ENCODE measurements around the gene DTX1.
A peak's percentile ranks its signal among the peaks of the same experiment; 100 is the strongest.

Gene DTX1

GRCh38 chr12:113097716-113098440 lies 41.3 kb downstream of the DTX1 start:
- no peak for TF ChIP-seq CTCF (IDR thresholded peaks at IDR 0.05; ENCODE audit: control insufficient read depth, insufficient read depth, low read depth, low read length, missing control alignments)
- no peak overlapping the region for H3K4me3 ChIP-seq (ENCODE audit: control insufficient read depth, low read depth, low read length)
- DNase-seq (ENCODE audit: low read depth) = no peak

GRCh38 chr12:113098441-113099028 lies 42.0 kb downstream of the DTX1 start:
- TF ChIP-seq CTCF (IDR thresholded peaks at IDR 0.05; ENCODE audit: control insufficient read depth, insufficient read depth, low read depth, low read length, missing control alignments) = peak; percentile 88
- no peak overlapping the region for H3K4me3 ChIP-seq (ENCODE audit: control insufficient read depth, low read depth, low read length)
- DNase-seq (ENCODE audit: low read depth) = peak; percentile 63

GRCh38 chr12:113099364-113099763 lies 42.8 kb downstream of the DTX1 start:
- TF ChIP-seq CTCF (IDR thresholded peaks at IDR 0.05; ENCODE audit: control insufficient read depth, insufficient read depth, low read depth, low read length, missing control alignments) = no peak
- no peak overlapping the region for H3K4me3 ChIP-seq (ENCODE audit: control insufficient read depth, low read depth, low read length)
- DNase-seq (ENCODE audit: low read depth) = no peak

- DNase-seq (ENCODE audit: low read depth) = no peak
- no peak for TF ChIP-seq CTCF (IDR thresholded peaks at IDR 0.05; ENCODE audit: control insufficient read depth, insufficient read depth, low read depth, low read length, missing control alignments)
- no peak overlapping the region for H3K4me3 ChIP-seq (ENCODE audit: control insufficient read depth, low read depth, low read length)
These were observed 43.2 kb downstream of the DTX1 start for GRCh38 chr12:113099764-113100163.

- DNase-seq (ENCODE audit: low read depth) = no peak
- TF ChIP-seq CTCF (IDR thresholded peaks at IDR 0.05; ENCODE audit: control insufficient read depth, insufficient read depth, low read depth, low read length, missing control alignments) = no peak
- no peak overlapping the region for H3K4me3 ChIP-seq (ENCODE audit: control insufficient read depth, low read depth, low read length)
These were observed 45.2 kb downstream of the DTX1 start for GRCh38 chr12:113101751-113102150.

- DNase-seq (ENCODE audit: low read depth) = no peak
- no peak for TF ChIP-seq CTCF (IDR thresholded peaks at IDR 0.05; ENCODE audit: control insufficient read depth, insufficient read depth, low read depth, low read length, missing control alignments)
These were observed 46.3 kb downstream of the DTX1 start for GRCh38 chr12:113102811-113103210.

More at GRCh38 chr12:113102811-113103210, 46.3 kb downstream of the DTX1 start:
- no peak overlapping the region for H3K4me3 ChIP-seq (ENCODE audit: control insufficient read depth, low read depth, low read length)

Measured in AG09309 (cell line).